ENCODE results near the gene MAP3K15. TPM values are rescaled to one million over a fixed set of nuclear protein-coding genes. Genes with fewer than 3 reads are reported as not detected.

MAP3K15 gene
- total RNA-seq, result under 0.01 TPM in 2 replicates

DNA sequence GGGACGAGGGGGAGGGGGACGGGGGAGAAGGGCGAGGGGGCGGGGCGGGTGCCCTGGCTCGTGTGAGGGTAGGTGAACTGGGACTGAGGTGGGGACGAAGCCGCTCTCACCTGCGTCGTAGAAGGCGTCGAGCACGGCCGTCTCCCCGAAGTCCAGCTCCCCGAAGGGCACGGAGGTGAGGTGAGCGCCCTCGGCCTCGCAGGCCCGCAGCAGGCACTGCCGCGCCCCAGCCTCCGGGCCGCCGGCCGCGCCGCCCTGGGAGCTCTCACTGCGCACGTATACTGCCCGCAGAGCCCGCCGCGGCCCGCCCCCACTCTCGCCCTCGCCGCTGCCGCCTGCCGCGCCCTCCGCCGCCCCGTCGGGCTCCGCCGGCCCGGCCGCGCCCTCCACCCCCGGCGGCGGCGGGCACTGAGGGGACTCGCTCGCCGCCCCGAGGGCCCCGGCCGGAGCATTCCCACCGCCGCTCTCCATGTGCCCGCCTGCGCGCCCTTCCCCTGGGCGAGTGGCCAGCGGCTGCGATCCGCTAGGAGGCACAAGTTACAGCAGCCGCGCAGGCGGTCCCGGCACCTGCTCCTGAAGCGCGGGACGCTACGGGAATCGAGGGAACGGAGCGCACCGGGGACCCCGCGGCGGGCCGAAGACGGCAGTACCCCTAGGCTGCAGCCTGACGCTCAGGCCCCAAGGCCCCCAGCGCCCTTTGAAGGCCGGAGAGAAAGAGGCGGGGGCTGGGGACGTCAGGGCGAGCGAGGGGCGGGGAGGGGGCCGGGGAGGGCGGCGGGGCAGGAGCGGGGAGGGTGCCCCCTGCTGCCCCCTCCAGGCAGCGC is at the start of gene MAP3K15:
Gene MAP3K15, minus strand, starts transcription at position 718 of the 824 bp plus-strand sequence. Its CDS starts 247 bp downstream, at position 471.

DNA sequence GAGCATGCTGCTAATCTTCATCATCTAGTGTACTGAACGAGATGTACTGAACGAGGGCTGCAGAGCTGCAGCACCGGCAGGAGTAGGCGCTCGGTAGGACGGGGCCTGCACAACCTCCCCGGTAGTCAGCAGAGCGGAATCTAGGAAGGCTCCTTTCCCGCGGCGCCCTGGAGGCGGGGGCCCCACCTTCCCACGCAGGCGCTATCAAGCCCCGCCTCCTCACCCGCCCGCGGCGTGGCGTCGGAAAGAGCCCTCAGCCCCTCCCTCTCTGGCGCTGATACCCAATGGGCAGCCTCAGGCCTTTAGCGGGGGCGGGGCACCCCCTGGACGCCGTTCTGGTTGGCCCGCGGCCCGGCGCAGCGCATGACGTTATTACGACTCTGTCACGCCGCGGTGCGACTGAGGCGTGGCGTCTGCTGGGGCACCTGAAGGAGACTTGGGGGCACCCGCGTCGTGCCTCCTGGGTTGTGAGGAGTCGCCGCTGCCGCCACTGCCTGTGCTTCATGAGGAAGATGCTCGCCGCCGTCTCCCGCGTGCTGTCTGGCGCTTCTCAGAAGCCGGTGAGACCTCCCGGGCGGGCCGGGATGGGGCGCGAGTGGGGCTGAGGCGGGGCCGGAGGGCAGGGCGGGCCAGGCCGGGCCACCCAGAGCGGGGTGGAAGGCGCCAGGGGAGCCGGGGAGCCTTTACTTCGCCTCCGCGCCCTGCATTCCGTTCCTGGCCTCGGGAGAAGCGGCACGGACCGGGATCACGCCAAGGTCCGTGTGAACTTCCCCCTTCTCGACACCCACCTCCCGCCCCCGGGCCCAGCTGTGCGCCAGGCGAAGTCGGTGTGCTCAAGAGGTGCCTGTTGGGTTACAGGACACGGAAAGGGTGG is 171.5 kb downstream of the MAP3K15 start, which contains the start of gene PDHA1:
Gene PDHA1, plus strand, starts transcription at position 393 of the 874 bp plus-strand sequence. Its CDS starts 111 bp downstream, at position 504.

Small RNAs within 50 kb of the gene (small RNA-seq; reads per million reads assigned to genes)
- not detected for gene RF00019

Other genes starting within 250 kb of the MAP3K15 start
- 38.7 and 44.7 TPM in 2 replicates for gene PDHA1, start 171.6 kb downstream of the MAP3K15 start, total RNA-seq

Data from vein endothelial cell (primary cell).